IMR-90 (cell line): ENCODE measurements around the gene SGK2. TPM values are rescaled to one million over a fixed set of nuclear protein-coding genes. Genes with fewer than 3 reads are reported as not detected.

Experiments used
- polyA plus RNA-seq, 3 experiments: library from polyadenylated mRNA; depleted of rRNA; stranded (reverse); fragments of >200 nt; gene quantifications; 2 replicates each; pipeline ENCODE4 v1.2.3, GENCODE V29; 2012; ENCODE audit warnings: low replicate concordance in 1 of 3
- total RNA-seq: library from RNA; depleted of rRNA; stranded (reverse); fragments of >200 nt; gene quantifications from 2 replicates; pipeline ENCODE4 v1.2.3, GENCODE V29; 2012; rRNA removed

SGK2 gene
- total and polyA plus RNA-seq, 2 of the 4 experiments (the other 2 are of a cell fraction) = under 0.01 to 0.10 TPM

Other genes with a start within 250 kb of the SGK2 start
- gene SRSF6, start 101.1 kb upstream of the SGK2 start, total RNA-seq = 72.4 and 74.2 TPM in 2 replicates
- 116 and 134 TPM in 2 replicates for gene SRSF6, start 101.1 kb upstream of the SGK2 start, polyA plus RNA-seq (2012; rRNA removed)
- gene L3MBTL1, start 51.3 kb upstream of the SGK2 start, total RNA-seq = 1.7 and 2.2 TPM in 2 replicates
- 4.3 and 4.5 TPM in 2 replicates for gene L3MBTL1, start 51.3 kb upstream of the SGK2 start, polyA plus RNA-seq (2012; rRNA removed)
- 55.6 and 60.8 TPM in 2 replicates for gene IFT52, start 31.9 kb downstream of the SGK2 start, total RNA-seq
- 29.7 and 31.2 TPM in 2 replicates for gene IFT52, start 31.9 kb downstream of the SGK2 start, polyA plus RNA-seq (2012; rRNA removed)
- gene MYBL2, start 108.1 kb downstream of the SGK2 start, total RNA-seq = 21.7 and 23.1 TPM in 2 replicates
- gene MYBL2, start 108.1 kb downstream of the SGK2 start, polyA plus RNA-seq (2012; rRNA removed) = 12.4 and 13.2 TPM in 2 replicates
- not detected in 2 replicates for gene GTSF1L, start 168.0 kb downstream of the SGK2 start, total RNA-seq
- not detected in 2 replicates for gene GTSF1L, start 168.0 kb downstream of the SGK2 start, polyA plus RNA-seq (2012; rRNA removed)